COLO829 (cell line): ENCODE results near the gene MKX.

ENCODE experiments used
- DNase-seq: peaks from one replicate; pipeline ENCODE4 v3.0.0; 2012; ENCODE audit warnings: low spot score

The MKX gene

GRCh38 chr10:27646604-27647175 lies 98.9 kb downstream of the MKX start:
- no peak for DNase-seq

GRCh38 chr10:27646194-27646593 lies 99.4 kb downstream of the MKX start:
- no peak for DNase-seq

- no peak for DNase-seq
Measured at GRCh38 chr10:27644307-27644939, 101.2 kb downstream of the MKX start.

DNA sequence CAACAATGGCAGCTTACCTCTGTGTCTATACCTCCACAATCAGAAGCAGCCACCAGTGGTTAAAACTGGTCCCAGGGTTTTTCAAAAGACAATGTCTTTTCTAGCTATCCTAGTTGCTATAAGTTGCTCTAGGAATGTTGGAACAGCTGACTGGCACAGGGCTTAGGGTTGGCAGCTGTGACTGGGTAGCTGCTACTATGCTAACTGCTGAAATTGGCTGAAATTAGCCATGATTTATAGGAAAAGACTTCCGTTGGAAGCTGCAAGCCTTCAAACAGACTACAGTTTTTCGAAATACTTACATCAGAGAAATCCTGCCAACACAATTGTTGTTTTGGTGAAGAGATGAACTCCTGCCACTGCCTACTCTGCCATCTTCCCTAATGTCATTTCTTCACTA lies 102.3 kb downstream of the MKX start:
- no peak for DNase-seq

GRCh38 chr10:27642023-27642589 lies 103.5 kb downstream of the MKX start:
- DNase-seq: no peak

DNA sequence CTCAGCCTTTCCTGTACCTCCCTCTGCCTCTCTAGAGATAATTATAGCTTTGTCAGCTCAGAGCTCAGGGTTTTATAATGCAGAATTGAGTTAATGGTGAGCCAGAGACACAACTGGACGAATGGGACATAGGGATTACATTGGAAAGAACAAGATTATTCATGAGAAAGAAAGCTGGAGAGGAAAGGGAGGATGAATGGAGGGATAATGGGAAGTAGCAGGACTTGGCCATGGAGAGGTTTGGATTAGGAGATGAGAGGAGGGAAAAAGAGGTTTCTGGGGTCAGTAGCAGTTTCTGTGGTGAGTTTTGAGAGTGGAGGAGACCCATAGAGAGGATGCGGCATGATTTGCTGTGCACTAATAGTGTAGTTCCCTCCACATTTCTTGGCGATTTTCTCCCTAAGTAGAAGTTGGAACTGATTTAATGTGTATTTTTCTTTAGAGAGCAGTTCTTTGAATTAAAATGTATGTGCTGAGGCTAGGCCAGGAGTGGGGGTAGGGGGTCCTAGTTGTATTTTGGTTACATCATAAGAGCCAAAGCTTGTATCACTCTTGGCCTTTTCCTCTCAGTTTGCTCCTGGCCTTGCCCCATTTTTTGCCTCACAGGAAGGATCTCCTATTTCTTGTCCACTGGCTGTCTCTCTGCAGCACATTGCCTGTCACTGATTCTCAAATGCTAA lies 107.4 kb downstream of the MKX start:
- DNase-seq: no peak

- no peak for DNase-seq
Measured at GRCh38 chr10:27637601-27638000, 108.0 kb downstream of the MKX start.

GRCh38 chr10:27636816-27637215 lies 108.8 kb downstream of the MKX start:
- DNase-seq: no peak

- no peak for DNase-seq
Measured at GRCh38 chr10:27635699-27636270, 109.8 kb downstream of the MKX start.

DNA sequence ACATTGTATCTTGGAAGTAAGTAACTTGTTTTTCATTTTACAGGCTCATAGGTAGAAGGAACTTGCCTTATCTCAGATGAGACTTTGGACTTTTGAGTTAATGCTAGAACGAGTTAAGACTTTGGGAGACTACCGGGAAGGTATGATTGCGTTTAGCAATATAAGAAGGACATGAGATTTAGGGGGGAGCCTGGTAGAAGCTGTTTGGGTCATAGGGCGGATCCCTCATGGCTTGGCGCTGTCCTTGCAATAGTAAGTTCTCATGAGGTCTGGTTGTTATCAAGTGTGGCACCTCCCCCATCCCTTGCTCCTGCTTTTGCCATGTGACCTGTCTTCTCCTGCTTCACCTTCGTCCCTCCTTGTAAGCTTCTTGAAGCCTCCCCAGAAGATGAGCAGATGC lies 110.3 kb downstream of the MKX start:
- DNase-seq: no peak

DNA sequence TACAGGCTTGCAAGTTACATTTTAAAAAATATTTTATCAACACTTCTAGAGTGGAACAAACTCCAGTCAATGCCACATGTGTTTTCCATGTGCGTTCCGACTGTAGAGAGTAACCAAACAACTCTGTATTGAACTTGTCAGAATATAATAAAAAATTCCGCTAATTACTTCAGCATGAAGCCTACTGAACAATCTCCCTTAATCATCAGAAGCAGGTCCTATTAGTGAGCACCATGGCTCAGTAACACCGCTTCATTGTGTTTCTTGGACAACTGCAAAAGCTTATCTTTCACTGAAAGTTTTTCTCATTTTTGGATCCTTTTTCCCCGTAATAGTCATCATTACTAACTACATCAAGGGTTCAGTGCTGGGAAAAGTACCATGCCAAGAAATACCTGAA lies 117.0 kb downstream of the MKX start:
- no peak for DNase-seq

GRCh38 chr10:27626890-27627289 lies 118.7 kb downstream of the MKX start:
- no peak for DNase-seq

DNA sequence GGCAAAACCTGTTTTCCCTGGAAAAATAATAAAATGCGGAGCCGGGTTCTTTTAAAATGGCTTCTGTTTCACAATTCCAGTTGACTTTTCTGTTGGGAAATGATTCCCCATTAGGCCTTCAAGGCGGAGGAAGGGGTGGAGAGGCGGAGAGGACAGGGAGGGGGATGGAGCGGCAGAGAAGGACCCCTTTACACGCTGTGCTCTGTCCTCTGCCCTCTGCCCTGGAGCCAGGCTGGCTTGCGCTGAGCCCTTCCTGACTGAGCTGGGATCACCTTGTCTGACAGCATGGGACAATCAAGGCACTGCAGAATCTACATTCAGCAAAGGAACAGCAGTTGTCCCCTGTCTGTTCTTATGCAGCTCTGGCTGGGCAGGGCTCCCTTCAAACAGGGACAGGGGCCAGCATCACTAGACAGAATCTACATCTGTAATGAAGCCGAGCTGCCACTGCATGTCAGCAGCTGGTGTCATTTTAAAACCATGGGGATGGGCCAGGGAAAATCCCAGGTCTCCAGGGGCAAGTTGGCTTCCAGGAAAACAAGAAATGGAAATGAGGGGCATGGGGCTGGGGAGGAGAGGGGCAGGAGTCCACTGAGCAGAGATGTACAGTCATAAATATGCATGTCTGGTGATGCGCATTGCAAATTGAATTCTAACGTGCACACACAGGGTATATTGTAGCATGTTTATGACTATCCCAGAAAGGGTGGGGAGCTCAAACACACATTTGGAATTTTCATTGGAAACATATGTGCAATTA lies 120.0 kb downstream of the MKX start:
- DNase-seq: no peak

DNA sequence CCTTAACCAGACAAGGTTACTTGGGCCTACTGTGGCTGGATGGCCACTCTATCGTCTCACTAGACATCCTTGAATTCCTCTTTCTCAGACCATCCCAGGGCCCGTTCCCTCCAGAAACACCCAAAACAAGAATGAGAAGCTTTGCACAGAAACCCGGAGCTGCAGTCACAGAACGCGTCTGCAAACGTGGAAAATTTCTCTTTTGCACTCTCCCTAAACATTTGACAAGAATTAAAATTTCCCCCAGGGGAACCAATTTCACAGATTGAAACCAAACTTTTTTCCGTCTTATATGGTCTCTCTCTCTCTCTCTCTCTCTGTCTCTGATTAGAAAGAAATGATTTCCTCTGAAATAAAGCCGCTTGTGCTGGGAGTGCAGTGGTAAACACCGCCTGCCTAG lies 120.7 kb downstream of the MKX start:
- no peak for DNase-seq
